Keratinocyte (primary cell): ENCODE measurements around the gene GNG4.

Experiments used
- CTCF ChIP-seq, 3 experiments: IDR thresholded peaks in 1 of 3; conservative IDR thresholded peaks in 1 of 3; optimal IDR thresholded peaks in 1 of 3; 2 replicates in 2 of 3; 3 replicates in 1 of 3; pipeline versions ENCODE3 to v1.5.1; 2011; ENCODE audit warnings: low read length in 3 of 3, mild to moderate bottlenecking in 3 of 3, moderate library complexity in 2 of 3, control low read depth in 1 of 3, inconsistent platforms in 1 of 3; ENCODE audit not compliant: insufficient read depth in 2 of 3; ENCODE audit errors: extremely low read depth in 1 of 3
- EZH2 ChIP-seq: IDR thresholded peaks from one replicate; pipeline ENCODE4 v1.6.1; 2012; ENCODE audit warnings: inconsistent platforms, mild to moderate bottlenecking, low read length, moderate library complexity

- TF ChIP-seq CTCF (optimal IDR thresholded peaks at IDR 0.05 in 1 of 3, IDR thresholded peaks at IDR 0.05 in 1 of 3, conservative IDR thresholded peaks at IDR 0.05 in 1 of 3; ENCODE audit: extremely low read depth in 1 of 3, insufficient read depth in 2 of 3, low read length in 3 of 3) (no peak), EZH2 (no peak)
These were observed 9.0 kb downstream of the GNG4 start for GRCh38 chr1:235640580-235640979.
